Measurements from ENCODE around the gene GLIS2. TPM values are rescaled to one million over a fixed set of nuclear protein-coding genes. Genes with fewer than 3 reads are reported as not detected.

GLIS2 gene
- polyA plus RNA-seq, 1 experiment, result 8.8 TPM

DNA sequence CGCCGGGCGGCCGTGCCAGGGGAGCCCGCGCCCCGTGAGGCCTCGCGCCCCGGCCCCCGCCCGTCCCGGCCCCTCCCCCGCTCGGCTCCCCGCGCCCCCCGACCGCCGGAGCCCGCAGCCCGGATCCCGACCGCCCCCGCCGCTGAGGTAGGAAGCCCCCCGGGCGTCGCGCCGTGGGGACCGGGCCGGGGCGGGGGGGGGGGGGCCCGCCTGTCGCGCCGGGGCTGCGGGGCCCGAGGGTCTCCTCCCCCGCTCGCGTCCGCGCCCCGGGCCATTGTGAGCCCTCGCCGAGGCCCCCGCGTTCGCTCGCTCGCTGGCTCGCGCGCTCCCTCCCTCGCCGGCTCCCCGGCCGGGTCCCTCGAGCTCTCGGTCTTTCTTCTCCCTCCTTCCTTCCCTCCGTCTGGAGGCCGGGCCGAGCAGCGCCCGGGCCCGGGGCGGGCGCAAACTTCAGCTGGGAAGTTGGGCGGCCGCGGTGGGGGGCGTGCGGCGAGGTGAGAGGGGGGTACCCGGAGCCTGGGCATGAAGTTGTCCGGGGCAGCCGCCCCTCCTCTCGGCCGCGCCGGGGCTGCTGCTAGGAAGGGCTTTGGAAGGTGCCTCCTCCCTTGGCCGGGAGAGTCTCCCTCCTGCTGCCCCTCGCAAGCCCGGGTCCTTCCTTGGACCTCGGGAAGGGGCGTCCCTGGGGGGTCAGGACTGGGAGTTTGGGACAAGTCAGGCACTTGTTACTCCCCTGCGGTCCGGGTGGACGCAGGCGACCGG, 419 bp downstream of the GLIS2 start:
- no peaks in the 10 kb centered on the region for H3K27me3 ChIP-seq (ENCODE audit: control insufficient read depth, insufficient read depth, low read length)
- ChIA-PET POLR2A (interaction anchor here (0.5 kb wide), 1 partner anchor 298 kb away, joined by 3 read pairs; no protein-coding TSS in a partner anchor), CTCF (interaction anchor here (0.5 to 3.8 kb wide), 7 partner anchors 11 to 1305 kb away, joined by 3 to 20 read pairs (median 4); no protein-coding TSS in a partner anchor)
- TF ChIP-seq, protein P1, sequence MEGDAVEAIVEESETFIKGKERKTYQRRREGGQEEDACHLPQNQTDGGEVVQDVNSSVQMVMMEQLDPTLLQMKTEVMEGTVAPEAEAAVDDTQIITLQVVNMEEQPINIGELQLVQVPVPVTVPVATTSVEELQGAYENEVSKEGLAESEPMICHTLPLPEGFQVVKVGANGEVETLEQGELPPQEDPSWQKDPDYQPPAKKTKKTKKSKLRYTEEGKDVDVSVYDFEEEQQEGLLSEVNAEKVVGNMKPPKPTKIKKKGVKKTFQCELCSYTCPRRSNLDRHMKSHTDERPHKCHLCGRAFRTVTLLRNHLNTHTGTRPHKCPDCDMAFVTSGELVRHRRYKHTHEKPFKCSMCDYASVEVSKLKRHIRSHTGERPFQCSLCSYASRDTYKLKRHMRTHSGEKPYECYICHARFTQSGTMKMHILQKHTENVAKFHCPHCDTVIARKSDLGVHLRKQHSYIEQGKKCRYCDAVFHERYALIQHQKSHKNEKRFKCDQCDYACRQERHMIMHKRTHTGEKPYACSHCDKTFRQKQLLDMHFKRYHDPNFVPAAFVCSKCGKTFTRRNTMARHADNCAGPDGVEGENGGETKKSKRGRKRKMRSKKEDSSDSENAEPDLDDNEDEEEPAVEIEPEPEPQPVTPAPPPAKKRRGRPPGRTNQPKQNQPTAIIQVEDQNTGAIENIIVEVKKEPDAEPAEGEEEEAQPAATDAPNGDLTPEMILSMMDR (IDR thresholded peaks at IDR 0.05; ENCODE audit: insufficient read depth, low read depth, low read length), result no peak
- peaks cover 1% of the 10 kb centered on the region; the same call in 1 of the 2 replicates for H3K36me3 ChIP-seq (ENCODE audit: control insufficient read depth, insufficient read depth, low read length)
- peak overlapping the region; percentile 91 for H3K4me3 ChIP-seq (ENCODE audit: low read depth, low read length)
- DNase-seq (ENCODE audit: low read depth), result no peak

DNA sequence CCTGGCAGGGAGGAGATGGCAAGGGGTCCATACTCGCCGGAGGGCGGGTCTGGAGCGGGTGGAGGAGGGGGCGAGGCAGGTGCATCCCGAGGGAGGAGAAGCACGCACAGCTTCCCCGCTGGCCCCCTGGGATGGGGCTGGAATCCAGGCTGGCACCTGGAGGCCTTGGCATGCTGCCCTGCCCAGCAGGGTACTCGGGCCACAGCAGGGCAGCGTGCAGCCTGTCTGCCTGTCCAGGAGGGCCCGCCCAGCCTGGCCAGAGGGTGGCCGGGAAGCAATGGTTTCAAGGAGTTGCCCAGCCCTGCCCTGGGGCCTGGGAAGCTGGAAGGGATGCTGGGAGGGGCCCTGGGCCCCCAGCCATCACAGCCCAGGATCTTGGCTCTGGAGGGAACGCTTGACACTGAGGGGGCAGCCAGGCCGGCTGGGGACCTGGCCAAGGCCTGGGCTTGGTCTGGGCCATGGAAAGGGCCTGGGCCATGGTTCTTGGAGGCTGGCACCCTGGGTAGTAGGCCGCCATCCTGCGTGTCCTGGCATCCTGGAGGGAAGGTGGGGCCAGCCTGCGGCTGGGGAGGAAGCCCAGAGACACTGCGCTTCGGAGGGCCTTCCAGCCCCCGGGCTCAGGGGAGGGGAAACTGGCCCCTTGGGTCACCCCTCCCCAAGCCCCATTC, 1.1 kb downstream of the GLIS2 start:
- ChIA-PET POLR2A (no interaction called here), CTCF (interaction anchor here (1.3 to 3.8 kb wide), 8 partner anchors 8 to 63 kb away, joined by 3 to 20 read pairs (median 6); no protein-coding TSS in a partner anchor)
- DNase-seq (ENCODE audit: low read depth), result no peak
- H3K27me3 ChIP-seq (ENCODE audit: control insufficient read depth, insufficient read depth, low read length), result no peaks in the 10 kb centered on the region
- H3K36me3 ChIP-seq (ENCODE audit: control insufficient read depth, insufficient read depth, low read length), result peaks cover 1% of the 10 kb centered on the region; the same call in 1 of the 2 replicates
- peak overlapping the region; percentile 91 for H3K4me3 ChIP-seq (ENCODE audit: low read depth, low read length)
- TF ChIP-seq, protein P1 (IDR thresholded peaks at IDR 0.05; ENCODE audit: insufficient read depth, low read depth, low read length), result 0 out of 2 replicates have a peak, but pooled peaks have one; percentile 1

DNA sequence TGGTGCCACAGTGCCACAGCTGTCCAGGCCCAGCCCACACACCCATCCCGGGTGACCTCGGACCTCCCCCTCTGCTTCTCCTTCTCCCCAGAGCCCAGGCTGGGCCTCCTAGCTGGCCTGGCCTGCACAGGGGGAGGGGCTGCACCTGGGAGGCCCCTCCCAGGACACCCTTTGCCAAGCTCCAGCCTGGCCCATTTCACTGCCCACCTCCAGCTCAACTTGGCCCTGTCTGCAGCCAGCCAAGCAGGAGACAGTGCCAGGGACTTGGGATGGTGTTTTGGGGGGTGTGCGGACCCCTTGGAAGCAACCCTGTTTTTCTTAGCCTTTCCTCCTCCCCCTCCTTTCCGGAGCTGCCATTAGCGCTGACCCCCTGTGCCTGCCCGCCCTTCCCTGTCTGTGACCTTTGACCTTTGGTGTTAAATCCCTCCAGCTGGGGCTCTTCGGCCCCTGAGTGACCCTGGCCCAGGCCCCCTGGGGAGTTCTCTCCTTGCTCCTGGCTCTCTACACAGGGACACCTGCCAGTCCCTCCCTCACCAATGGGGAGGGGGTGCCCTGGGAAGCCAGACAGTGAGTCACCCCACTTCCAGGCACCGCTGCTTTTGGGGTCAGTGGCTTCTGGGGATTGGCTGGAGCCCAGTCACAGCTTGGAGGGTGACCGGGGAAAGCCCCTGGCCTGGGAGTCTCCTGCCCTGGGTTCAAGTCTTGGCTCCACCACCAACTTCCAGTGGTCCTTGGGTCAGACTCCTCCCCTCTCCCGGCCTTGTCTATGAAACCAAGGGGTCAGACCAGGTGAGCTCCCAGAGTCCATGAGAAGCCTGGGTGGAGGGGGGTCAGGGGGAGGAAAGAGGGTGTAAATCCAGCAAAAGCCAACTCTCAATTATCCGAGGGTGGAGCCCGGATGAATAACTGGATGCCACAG, 1.9 kb downstream of the GLIS2 start:
- CTCF ChIA-PET, result interaction anchor here (1.3 to 3.8 kb wide), 8 partner anchors 9 to 63 kb away, joined by 3 to 20 read pairs (median 6); no protein-coding TSS in a partner anchor
- H3K27me3 ChIP-seq (ENCODE audit: control insufficient read depth, insufficient read depth, low read length), result no peaks in the 10 kb centered on the region
- POLR2A ChIA-PET, result no interaction called here
- DNase-seq (ENCODE audit: low read depth), result no peak
- peak overlapping the region; percentile 91 for H3K4me3 ChIP-seq (ENCODE audit: low read depth, low read length)
- peaks cover 1% of the 10 kb centered on the region; the same call in 1 of the 2 replicates for H3K36me3 ChIP-seq (ENCODE audit: control insufficient read depth, insufficient read depth, low read length)
- TF ChIP-seq, protein P1 (IDR thresholded peaks at IDR 0.05; ENCODE audit: insufficient read depth, low read depth, low read length), result no peak

DNA sequence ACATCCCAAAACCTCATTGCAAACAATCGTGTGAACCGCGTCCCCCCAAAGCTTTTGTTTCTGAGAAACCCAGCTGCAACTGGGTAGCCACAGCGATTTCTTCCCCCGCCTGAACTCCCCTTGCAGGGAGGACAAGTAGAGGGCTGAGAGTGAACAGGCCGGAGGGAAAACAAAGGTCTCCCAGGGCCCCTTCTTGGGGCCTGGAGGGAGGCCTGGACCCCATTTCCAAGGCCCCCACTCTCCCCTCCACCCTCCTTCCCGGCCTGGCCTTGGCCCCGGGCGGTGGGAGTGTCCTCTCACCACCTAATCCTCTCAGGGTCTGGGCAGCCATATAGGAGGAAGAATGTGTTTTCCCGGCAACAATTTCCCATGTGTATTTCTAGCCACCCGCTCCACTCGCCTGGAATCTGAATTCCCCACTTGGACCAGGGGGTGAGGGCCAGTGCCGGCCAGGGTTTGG, 2.6 kb downstream of the GLIS2 start:
- H3K36me3 ChIP-seq (ENCODE audit: control insufficient read depth, insufficient read depth, low read length), result peaks cover 1% of the 10 kb centered on the region; the same call in 1 of the 2 replicates
- H3K27me3 ChIP-seq (ENCODE audit: control insufficient read depth, insufficient read depth, low read length), result no peaks in the 10 kb centered on the region
- TF ChIP-seq, protein P1 (IDR thresholded peaks at IDR 0.05; ENCODE audit: insufficient read depth, low read depth, low read length), result no peak
- POLR2A ChIA-PET, result no interaction called here
- CTCF ChIA-PET, result interaction anchor here (1.0 to 3.8 kb wide), 6 partner anchors 9 to 28 kb away, joined by 3 to 20 read pairs (median 12); no protein-coding TSS in a partner anchor
- DNase-seq (ENCODE audit: low read depth), result no peak
- peak overlapping the region; percentile 11; the same call in 1 of the 2 replicates for H3K4me3 ChIP-seq (ENCODE audit: low read depth, low read length)
